GM19372 (cell line): ENCODE measurements around the gene WHRN.

ENCODE experiments used
- ATAC-seq: cut with Tn5 transposase; IDR thresholded peaks from one replicate; pipeline ENCODE4 v1.9.1; 2021; ENCODE audit warnings: mild to moderate bottlenecking, low read depth, moderate library complexity; ENCODE audit not compliant: unreplicated experiment

WHRN gene

DNA sequence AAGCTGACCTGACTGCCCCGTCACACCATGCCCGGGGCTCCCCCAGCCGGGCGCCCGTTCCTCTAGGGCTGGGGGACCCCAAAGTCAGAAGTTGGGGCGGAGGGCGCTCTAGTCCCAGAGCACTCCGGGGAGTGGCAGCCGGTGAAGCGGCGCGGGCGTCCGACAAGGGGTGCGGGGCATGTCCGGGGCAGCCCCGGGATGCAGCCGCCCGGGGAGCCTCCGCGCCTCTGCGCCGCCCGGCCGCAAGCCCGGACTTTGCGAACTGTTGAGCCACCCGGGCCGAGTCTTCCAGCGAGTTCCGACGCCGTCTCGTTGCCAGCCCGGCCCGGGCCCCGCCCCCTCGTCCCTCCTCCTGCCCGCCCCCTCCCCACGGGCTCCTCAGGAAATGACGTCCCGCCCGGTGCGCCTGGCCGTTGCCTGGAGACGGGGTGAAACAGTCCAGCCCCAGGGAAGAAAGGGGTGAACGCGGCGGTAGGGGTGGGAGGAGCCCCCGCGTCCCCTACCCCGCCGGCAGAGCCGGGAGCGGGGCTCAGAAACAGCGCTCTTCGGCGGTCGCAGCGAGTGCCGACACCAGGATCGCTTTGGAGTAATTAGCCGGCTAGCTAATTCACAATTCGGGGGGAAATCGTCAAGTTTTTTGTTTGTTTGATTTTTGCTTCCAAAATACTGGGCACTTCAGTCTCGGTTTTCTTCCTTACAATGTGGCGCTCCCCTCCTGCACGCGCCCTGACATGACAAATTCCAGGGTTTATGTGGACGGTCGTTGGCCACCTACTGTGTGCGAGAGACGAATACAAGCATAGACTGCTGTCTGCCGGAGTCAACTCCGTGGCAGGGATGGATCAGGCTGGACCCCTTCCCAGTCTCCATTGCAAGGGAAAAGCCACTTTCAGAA is at the start of gene WHRN:
Gene WHRN, minus strand, starts transcription at position 287 of the 895 bp plus-strand sequence. CDS start 672 bp downstream, outside the sequence.
- peak; percentile 80 for ATAC-seq

DNA sequence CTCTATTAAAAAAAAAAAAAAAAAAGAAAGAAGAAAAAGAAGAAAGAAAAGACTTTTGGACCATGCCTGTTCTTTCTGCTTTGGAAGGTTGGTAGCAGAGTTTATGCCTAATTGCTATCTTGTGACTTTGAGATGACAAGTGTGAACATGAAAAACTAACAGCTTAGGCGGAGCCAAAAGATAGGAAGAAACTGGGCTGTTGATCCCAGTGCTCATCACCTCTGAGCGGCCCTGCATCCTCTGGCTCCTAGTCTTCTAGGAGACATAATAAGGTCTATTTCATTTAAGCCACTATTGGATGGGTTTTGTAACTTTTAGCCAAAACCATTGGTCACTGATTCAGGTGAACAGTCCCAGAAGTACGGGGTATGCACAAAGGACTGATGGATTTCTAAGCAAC is 47.9 kb upstream of the WHRN start:
- ATAC-seq: no peak

DNA sequence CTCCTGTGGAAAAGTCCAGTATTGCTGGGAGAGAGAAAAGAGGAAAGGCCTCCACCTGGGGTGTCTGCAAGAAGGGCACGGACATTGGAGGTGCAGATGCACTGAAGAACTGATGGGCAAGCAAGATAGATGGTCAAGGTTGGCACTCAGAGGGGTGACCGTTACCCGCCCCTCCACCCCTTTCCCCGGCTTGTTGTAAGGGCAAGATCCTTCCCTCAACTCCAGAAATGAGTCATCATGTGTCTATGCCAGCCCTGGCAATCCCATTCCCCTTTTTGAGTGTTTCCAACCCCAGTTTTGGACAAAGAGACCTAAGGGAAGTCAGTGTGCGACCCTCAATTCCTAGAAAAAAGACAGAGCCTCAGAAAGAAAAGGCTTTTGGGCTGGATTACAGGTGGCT is 47.4 kb upstream of the WHRN start:
- no peak for ATAC-seq

DNA sequence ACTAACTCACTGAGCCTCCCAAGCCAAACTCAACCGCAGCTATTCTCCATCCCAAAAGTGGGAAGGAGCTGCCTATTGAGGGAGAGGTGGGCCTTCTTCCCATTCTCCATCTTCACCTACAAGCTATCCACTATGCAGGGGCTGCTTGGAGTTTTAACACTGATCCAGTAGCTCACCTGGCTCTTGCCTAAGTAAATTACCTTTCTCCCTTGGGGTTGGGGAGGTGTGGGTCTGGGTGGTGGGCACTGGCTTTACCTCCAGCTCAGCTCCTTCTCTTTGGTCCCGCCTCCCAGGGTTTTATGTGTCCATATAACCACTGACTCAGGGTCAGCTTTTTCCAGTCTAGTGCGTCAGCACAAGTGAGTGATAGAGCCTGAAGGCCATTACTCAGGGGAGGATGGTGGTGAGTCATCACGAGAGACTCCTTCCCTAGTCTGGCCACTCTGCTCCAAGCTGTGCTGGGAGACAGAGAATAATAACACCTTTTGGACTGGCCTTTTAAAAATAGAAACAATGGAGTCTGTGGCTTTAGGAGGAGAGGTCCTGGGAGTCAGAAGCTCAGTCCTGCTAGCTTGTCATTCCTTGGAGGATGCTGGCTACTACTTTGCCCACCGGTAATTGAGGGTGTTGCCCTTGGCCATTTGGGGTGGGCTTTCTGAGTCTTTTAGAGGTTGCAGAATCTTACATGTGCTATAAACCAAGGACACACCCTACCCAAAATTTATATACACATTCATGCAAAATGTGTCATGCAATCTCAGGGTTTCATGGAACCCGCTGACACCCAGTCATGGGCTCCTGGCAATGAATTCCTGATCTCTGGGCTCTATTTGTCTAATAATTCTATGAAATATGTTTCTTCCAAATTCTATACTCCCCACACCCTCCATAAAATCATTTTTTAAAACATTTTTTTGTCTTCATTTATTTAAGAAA is 46.7 kb upstream of the WHRN start:
- ATAC-seq: no peak

DNA sequence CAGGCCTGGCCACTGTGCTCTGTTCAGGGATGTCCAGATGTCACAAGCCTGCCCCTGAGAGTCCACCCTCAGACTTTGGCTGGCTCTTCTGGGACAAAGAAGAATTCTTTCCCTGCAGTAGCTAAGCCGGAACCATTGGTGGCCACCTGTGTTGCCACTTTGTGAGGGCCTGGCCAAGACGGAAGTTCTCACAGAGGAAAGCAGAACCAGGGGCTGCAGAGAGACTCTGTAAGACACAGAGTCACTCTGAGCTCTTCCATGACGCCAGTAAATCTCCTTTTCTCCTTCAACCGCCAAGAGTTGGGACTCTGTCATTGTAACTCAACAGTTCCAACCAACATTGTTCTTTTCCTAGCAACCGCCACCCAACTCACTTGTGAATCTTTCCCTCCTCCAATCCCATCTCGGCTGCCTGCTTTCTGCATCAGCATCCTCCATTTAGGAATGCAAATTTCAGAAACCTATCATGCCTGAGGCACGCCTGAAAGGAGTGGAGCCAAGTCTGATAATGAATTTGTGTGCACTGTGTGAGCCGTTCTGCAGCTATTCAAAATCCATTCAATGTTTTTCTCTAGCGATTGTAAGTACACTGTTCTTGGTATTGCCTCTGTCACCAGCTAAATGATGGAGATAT is 44.5 kb upstream of the WHRN start:
- ATAC-seq: no peak

DNA sequence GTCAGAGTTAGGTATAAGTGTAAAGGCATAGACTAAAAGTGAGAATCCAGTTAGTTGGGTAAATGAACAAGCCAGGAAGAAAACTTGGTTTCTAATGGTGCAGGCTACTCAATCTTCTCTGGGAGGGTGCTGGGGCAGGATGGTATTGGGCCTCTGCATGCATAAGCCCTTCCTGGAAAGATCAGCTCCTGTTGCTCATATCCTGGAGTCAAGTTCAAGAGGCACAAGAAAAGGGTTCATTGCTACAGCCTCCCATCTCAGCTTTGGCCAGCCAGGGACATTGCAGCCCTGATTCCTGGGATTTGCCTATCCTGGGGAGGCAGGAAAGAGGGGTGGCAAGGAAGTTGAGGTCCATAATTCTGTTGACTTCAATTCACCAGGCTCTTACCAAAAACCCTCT is 41.6 kb upstream of the WHRN start:
- no peak for ATAC-seq

DNA sequence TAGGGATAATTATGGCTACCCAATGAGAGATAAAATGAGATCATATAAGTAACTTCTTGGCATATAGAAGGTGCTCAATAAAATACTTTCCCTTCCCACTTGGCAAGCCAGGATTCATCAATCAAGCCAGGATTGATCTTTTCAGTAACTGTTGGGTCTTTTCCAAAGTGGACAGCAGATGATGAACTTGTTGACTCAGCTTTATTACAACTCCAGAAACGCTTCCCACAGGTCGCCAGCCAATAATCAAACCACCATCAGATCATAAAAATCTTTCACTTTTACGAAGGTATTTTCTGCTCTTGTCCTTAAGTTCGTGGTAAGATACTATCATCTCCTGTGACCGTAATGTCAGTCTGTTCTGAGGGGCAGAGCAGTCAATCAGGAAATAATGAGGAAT is 39.8 kb upstream of the WHRN start:
- ATAC-seq: no peak

- no peak for ATAC-seq
These were observed 34.6 kb upstream of the WHRN start for GRCh38 chr9:114539701-114540380.

- peak; percentile 56 for ATAC-seq
These were observed 33.0 kb upstream of the WHRN start for GRCh38 chr9:114538241-114538640.

DNA sequence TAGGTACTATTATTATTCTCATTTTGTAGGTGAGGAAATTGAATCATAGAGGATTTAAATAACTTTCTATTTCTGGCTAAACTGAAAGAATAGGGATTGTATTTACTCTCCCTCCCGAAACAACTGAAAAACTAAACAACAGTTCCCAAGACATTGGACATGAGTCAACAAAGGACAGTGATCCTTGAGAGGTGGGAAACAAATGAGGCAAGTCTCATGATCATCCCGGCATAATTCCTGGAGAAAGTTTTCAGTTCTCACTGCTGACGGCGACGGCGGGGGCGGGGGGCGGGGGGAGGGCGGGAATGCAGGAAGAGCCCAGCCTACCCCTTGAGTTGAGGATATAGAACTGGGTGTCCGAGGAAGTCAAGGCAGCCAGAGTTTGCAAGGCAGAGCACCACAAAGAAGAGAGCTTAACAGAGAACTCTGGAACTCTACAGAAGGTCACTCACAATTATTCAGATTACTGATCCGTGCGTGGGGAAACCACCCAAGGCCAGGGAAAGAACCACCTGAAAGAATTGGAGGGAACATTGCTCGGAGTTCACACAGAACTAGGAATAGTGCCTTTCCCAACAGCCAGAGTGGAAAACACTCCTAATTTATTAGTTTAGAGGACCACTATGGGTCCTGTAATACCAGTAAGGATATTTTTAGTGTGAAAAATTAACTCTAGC is 27.4 kb upstream of the WHRN start:
- no peak for ATAC-seq

DNA sequence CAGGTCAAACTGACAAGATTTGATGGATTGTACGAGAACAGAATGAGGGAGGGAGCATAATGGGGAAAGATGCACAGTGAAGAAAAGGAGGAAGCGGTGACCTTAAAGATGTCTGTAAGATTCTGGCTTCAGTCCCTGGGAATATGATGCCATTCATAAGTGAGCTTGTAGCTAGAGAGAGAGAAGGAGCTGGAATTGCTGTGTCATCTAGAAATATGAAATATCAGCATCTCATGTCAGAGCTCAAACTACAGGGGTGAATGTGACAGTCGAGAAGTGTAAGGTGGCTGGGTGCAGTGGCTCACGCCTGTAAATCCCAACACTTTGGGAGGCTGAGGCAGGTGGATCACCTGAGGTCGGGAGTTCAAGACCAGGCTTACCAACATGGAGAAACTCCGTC is 24.0 kb upstream of the WHRN start:
- ATAC-seq: no peak

- ATAC-seq: no peak
These were observed 21.5 kb upstream of the WHRN start for GRCh38 chr9:114526807-114527206.

DNA sequence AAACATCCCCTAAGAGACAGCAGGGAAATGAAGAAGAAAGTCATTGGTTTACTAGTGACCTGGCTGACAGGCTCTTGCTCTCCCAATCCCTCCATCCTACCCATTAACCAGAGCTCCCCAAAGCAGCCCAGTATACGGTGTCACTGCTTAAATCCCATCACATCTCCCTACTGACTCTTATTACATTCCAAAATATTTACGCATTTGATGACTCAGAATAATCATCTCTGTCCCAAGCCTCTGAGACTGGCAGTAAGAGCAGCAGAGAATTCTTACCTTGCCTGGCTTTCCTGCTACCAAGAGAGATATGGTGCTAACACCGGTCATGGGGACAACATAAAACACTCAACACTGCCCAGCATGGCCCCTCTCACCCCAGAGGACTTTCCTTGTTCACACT is 20.2 kb upstream of the WHRN start:
- ATAC-seq: no peak

DNA sequence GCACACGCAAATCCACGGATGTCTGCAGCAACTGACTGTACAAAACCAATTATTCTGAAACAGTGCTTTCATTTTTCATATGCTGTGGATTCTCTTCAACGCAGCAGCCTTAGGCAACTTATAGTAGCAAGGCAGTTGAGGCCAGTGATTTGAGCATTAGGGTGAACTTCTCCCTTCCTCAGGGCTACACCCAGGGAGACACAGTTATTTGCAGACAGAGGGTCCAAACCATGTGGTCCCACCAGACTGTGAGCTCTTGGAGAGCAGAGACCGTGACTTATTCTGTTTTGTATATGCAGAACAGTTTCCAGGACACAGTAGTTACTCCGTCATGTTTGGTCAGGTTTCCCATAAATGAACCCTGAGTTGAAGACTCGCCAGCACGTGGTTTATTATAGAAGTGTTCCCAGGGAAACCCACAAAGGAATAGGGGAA is 19.0 kb upstream of the WHRN start:
- ATAC-seq: no peak

GRCh38 chr9:114522847-114523246 is 17.6 kb upstream of the WHRN start:
- no peak for ATAC-seq

- no peak for ATAC-seq
These were observed 17.0 kb upstream of the WHRN start for GRCh38 chr9:114522286-114522685.

DNA sequence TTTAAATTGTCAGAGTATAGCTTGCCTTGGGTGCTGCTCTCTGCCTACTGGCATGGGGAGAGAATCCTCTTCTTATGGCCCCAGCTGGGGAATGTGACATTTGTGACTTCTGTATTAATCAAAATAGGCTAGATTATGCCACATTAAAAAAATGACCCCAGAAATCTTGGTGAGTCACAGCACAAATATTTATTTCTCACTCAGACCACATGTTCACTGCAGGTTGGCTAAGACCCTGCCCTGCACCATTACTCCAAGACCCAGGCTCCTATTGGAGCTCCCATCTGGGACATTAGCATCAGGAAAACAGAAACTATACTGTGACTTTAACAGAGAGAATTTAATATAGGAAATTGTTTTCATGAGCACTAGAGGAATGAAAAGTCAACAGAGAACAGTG is 16.6 kb upstream of the WHRN start:
- ATAC-seq: no peak

DNA sequence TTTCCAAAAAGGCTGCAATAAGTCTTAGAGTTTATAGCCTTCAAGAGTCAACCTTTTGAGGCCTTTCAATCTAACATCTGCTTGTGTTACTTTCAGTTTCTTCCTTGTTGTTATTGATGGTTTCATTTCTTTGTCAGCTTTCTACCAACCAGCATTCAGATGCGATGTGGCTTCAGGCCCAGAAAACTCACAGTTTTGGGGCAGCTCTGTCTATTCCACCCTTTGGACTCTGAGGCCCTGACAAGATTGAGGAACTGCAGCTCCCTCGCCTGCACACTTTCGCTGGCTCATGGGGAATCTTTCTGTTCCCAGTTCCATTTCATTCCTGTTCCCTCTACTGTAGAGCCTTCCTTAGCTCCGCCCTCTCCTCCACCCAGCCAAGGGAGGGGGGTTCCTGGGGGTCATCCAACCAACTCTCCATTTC is 13.3 kb upstream of the WHRN start:
- ATAC-seq: peak; percentile 68

- no peak for ATAC-seq
These were observed 12.8 kb upstream of the WHRN start for GRCh38 chr9:114518120-114518519.

DNA sequence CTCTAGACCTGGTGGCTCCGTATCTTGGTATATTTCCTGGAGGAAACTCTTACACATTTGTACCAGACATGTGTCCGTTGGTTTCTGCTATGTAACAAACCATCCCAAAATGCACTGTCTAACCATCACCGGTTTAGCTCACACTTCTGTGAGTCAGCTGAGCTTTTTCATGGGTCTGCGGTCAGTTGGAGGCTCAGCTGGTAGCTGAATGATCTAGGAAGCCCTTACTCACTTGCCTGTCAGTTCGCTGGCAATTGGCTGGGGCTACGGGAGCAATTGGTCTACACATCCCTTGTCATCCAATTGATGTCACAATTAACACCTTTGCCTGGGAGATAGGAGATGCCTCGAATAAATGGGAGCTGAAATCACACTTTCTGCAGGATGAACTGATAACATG is 11.6 kb upstream of the WHRN start:
- ATAC-seq: no peak
